ENCODE data around the gene DIO3.
"Not testable (repeated sequence)": the region's sequence is repeated elsewhere in the genome, so short reads cannot be mapped to it uniquely, and the experiment has no call there.

The DIO3 gene

GRCh38 chr14:101543814-101544213 lies 17.5 kb upstream of the DIO3 start:
- DNase-seq = no peak

GRCh38 chr14:101544550-101544949 lies 16.7 kb upstream of the DIO3 start:
- no peak for DNase-seq

- no peak for DNase-seq
Observed at GRCh38 chr14:101546706-101547105, 14.6 kb upstream of the DIO3 start.

- no peak for DNase-seq
Observed at GRCh38 chr14:101547107-101547738, 14.1 kb upstream of the DIO3 start.

GRCh38 chr14:101547961-101548669 lies 13.2 kb upstream of the DIO3 start:
- DNase-seq = no peak

GRCh38 chr14:101548710-101549109 lies 12.6 kb upstream of the DIO3 start:
- no peak for DNase-seq

GRCh38 chr14:101549154-101549553 lies 12.1 kb upstream of the DIO3 start:
- no peak for DNase-seq

- DNase-seq = not testable (repeated sequence)
Observed at GRCh38 chr14:101550202-101550912, 10.9 kb upstream of the DIO3 start.

- DNase-seq = no peak
Observed at GRCh38 chr14:101551729-101552595, 9.3 kb upstream of the DIO3 start.

GRCh38 chr14:101552786-101553231 lies 8.5 kb upstream of the DIO3 start:
- no peak for DNase-seq

GRCh38 chr14:101553393-101553792 lies 7.9 kb upstream of the DIO3 start:
- DNase-seq = no peak

GRCh38 chr14:101553931-101554330 lies 7.4 kb upstream of the DIO3 start:
- no peak for DNase-seq

GRCh38 chr14:101554991-101555668 lies 6.2 kb upstream of the DIO3 start:
- DNase-seq = no peak

GRCh38 chr14:101555669-101556043 lies 5.6 kb upstream of the DIO3 start:
- DNase-seq = not testable (repeated sequence)

- no peak for DNase-seq
Observed at GRCh38 chr14:101556131-101556530, 5.2 kb upstream of the DIO3 start.

GRCh38 chr14:101556566-101557320 lies 4.6 kb upstream of the DIO3 start:
- no peak for DNase-seq

- DNase-seq = no peak
Observed at GRCh38 chr14:101557321-101557695, 4.0 kb upstream of the DIO3 start.

- DNase-seq = no peak
Observed at GRCh38 chr14:101557811-101558738, 3.2 kb upstream of the DIO3 start.

GRCh38 chr14:101558739-101559240 lies 2.5 kb upstream of the DIO3 start:
- DNase-seq = no peak

- no peak for DNase-seq
Observed at GRCh38 chr14:101559250-101559623, 2.1 kb upstream of the DIO3 start.

All from NK-92 treated with Interleukin-12 subunit alpha and Interleukin-12 subunit beta, amount 100 ng/mL, for 24 hours (cell line).